ENCODE measurements around the gene TTC28. TPM values are rescaled to one million over a fixed set of nuclear protein-coding genes. Genes with fewer than 3 reads are reported as not detected.

TTC28 gene
- polyA plus RNA-seq, 1 donor from 2014 or later: 0.30 TPM

DNA sequence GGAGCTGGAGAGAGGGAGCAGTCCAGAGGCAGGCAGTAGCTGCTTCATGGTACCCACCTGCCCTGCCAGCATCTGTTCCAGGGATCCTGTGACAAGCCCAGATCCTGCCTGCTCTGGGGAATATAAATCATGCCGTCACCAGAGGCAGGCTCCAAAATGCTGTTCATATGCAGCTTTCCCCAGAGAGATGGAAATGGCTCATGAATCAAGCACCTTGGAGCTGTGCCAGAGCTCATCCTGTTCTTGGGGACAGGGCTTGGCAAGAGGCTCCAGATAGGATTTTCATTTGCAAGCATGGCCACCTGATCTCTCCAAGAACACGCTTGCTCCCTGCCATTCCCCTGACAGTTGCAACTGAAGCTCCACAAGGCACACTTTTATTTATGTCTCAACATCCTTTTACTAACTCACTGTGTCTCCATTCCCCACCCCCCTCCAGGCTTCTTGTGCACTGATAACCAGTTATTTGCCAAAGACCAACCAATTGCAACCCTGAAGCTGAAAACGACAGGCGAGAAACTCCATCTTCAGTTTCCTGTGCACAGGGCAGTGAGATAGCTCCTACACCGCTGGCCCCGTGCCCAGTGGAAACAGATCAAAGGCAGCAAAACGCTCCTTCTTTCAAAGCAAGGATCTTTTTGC is 644.8 kb downstream of the TTC28 start:
- no peaks in the 10 kb centered on the region for H3K36me3 Mint-ChIP-seq
- no peak overlapping the region for H3K4me3 Mint-ChIP-seq
- peaks cover 8% of the 10 kb centered on the region for H3K27me3 Mint-ChIP-seq
- H3K27ac Mint-ChIP-seq: no peak overlapping the region
- peaks cover 0 to 2% (median 2%) of the 10 kb centered on the region in 3 donors for H3K9me3 Mint-ChIP-seq
- no peaks in the 10 kb centered on the region for H3K4me1 Mint-ChIP-seq

DNA sequence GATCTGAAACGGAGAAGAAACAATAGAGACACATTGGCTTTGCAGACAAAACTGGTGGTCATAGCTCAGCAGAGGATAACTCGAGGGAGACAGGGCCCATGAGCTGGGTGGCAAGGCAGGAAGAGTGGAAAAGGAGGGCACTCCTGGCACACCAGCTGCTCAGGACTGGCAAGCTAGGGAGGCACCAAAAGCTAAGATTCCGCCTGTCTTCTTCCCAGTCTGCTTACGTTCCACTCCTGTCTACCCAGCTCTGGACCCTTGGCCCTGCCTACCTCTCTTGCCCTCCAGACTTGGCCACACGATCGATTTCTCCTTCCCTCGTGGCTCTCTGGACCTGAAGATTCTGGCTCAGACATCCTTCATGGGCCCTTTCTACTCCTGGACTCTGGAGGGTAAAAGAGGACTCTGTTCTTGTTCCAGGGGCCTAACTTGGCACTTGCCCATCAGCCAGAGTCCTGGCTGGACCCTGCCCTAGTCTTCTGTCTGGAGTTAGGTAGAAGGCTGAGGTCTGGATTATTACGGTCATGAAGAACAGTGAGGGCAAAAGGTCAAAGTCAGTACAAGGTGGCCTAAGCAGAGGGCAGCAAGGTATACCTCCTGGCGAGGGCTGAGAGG is 645.4 kb downstream of the TTC28 start:
- peak overlapping the region in 1 of 3 donors; percentile 17 for H3K27ac Mint-ChIP-seq
- H3K4me1 Mint-ChIP-seq: no peaks in the 10 kb centered on the region
- no peaks in the 10 kb centered on the region for H3K36me3 Mint-ChIP-seq
- peaks cover 0 to 2% (median 2%) of the 10 kb centered on the region in 3 donors for H3K9me3 Mint-ChIP-seq
- H3K27me3 Mint-ChIP-seq: peaks cover 8% of the 10 kb centered on the region
- H3K4me3 Mint-ChIP-seq: no peak overlapping the region

DNA sequence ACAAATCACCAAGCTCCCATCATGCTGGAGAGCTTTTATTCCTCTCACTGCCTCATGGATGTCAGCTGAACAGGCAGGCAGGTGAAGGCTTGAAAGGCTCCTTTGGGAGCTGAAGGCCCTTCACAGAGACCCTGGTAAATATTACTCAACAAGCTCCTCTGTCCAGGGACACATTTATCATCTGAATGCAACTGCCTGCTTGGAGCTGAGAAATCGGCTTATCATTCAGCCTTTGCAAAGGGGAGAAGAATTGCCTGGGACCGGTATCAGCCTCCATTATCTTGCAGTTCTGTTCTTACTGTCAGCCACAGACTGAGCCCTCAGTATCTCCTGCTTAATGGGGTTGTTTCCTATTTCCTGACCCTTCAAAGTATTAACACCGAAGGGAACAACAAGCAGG is 646.8 kb downstream of the TTC28 start:
- H3K9me3 Mint-ChIP-seq: peaks cover 0 to 2% (median 2%) of the 10 kb centered on the region in 3 donors

DNA sequence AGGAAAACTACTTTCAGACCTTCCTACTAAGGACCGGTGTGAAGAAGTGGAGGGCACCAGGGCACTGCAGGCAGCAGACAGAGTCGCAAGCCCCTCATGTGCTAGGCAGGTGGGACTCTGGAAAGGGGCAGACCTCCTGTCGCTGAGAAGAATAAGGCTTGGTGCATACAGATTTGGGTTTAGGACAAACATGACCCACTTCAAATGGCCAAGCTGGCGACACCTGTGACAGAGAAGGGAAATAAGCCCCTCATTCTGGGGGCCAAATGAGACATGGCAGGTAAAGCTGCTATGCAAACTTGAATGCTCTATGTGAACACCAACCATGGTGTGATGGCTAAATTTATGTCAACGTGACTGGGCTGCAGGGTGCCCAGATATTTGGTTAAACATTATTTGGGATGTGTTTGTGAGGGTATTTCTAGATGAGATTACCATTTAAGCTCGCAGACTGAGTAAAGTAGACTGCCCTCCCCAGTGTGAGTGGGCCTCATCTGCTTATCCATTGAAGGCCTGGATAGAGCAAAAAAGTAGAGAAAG is 648.2 kb downstream of the TTC28 start:
- Mint-ChIP-seq H3K9me3 (peaks cover 0 to under 1% (median 0%) of the 10 kb centered on the region in 3 donors), H3K27me3 (peaks cover 4% of the 10 kb centered on the region), H3K4me3 (no peak overlapping the region), H3K27ac (no peak overlapping the region), H3K36me3 (no peaks in the 10 kb centered on the region), H3K4me1 (no peaks in the 10 kb centered on the region)

More for the DNA sequence above, 646.8 kb downstream of the TTC28 start:
- Mint-ChIP-seq H3K4me3 (no peak overlapping the region), H3K27ac (no peak overlapping the region), H3K36me3 (no peaks in the 10 kb centered on the region), H3K27me3 (peaks cover 7% of the 10 kb centered on the region), H3K4me1 (no peaks in the 10 kb centered on the region)

DNA sequence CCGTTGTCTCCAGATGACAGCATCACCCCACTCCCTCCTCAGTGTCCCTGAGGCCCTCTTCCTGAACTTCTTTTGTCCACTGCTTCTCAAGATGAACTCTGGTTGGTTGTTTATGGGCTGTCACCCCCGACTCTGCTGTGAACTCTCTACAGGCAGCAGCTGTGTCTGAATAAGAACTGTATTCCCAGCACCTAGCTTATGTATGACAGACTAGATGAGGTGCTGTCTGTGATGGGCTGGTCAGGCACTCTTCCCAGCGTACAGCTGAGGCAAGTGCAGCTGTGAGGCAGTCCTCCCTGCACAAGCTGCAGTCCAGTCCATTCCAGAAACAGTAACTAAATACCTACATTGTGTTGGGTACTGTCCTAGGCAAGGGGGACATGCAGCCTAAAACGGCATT is 649.2 kb downstream of the TTC28 start:
- Mint-ChIP-seq H3K27me3 (peaks cover 4% of the 10 kb centered on the region), H3K4me1 (no peaks in the 10 kb centered on the region), H3K4me3 (no peak overlapping the region), H3K27ac (no peak overlapping the region), H3K36me3 (no peaks in the 10 kb centered on the region), H3K9me3 (no peaks in the 10 kb centered on the region)

DNA sequence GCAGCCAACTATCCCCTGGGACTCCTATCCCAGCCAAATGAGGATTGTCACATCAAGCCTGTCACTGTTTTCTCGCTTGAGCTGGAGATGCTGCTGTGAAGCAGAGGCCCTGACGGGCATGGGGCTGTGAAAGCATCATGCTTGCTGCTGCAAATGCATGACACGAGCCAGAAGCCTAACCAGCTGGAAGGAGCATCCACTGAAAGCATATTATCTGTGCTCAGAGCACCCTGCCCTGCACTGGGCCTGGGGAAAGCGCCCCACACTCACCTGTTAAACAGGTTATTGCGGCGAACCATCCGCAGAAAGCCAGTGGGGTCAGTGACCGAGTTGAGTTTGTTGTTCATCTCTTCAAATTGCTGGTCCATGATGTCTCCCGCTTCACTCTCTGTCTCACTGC is 649.7 kb downstream of the TTC28 start:
- H3K9me3 Mint-ChIP-seq: no peaks in the 10 kb centered on the region
- H3K27me3 Mint-ChIP-seq: peaks cover 4% of the 10 kb centered on the region
- no peak overlapping the region for H3K4me3 Mint-ChIP-seq
- H3K4me1 Mint-ChIP-seq: no peaks in the 10 kb centered on the region
- H3K27ac Mint-ChIP-seq: no peak overlapping the region
- H3K36me3 Mint-ChIP-seq: no peaks in the 10 kb centered on the region

DNA sequence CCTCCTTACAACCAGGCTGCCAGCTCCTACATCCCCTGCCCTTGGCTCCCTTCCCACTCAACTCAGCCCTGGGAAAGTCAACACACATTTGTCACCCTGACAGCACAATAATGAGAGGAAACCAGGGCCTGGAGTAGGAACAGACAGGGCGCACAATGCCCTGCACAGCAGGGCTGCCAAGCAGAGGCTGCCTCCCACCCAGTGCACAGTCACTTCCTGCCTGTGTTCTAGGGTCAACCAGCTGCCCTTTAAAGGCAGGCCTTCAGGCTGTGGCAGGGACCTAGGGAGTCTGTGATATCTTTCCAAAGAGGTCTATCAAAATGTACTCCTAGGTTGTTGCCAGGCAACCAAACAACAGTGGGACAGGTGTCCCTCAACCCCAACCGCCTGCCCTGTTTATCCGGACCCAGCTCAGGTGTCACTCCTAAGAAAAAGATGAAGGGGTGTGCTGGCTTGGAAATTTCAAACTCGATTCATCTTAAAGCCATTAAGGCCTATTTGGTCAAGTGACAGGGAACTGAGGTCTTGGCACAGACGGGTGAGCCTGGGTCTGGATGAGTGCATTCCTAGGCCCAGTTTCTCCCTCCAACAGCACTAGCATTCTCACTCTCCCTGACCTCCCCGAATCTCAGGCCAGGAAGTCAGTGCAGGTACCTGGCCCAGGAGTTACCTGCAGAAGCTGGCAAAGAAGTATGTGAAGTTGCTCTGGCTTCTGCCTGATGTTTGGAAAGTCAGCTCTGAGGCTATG is 650.3 kb downstream of the TTC28 start:
- Mint-ChIP-seq H3K4me1 (no peaks in the 10 kb centered on the region), H3K27ac (no peak overlapping the region), H3K4me3 (no peak overlapping the region), H3K9me3 (no peaks in the 10 kb centered on the region), H3K36me3 (no peaks in the 10 kb centered on the region), H3K27me3 (peaks cover 4% of the 10 kb centered on the region)

DNA sequence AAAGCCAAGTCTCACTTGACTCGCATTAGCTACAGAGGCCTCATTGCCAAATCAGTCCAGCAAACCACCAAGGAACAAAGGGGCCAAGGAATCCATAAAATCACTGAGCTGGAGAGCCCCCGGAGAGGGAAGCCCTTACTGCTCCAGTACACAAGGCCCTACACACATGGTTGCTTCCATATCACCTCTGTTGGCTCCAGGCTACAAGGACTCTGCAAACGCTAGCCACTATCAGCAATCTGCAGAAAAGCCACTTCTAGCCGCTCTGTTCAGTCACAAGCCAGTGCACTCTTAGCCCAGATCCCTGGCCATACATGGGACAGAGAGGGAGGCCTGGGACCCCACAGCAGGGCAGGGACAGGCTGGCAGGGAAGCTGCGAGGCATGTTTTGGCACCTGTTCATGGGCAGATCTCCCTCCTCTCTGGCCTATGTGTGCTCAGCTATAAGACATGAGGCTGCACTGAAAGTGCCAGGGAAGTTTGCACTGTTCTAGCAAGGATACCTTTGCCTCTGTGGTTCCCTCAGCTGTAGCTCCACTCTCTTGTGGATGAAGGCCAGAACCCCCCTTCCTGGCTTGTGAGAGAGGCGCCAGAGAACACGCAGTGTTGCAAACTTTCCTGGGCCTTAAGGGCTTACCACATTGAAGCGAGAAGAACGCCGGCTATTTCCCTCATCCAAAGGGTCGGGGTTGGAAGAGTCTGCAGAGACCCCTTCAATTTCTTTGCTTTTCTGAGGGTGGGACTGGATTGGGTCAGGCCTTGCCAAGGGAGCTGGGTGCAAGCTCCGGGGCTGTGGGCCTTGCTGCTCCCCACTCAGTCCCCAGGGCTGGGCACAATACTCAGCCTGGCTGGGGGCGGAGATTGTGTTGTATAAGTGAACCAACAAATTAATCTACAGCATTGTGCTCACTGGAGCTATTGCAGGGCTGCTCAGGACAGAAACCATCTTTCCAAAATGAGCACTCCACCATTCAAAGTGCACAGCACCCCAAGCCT is 651.9 kb downstream of the TTC28 start:
- peaks cover 4% of the 10 kb centered on the region for H3K27me3 Mint-ChIP-seq
- no peaks in the 10 kb centered on the region for H3K4me1 Mint-ChIP-seq

DNA sequence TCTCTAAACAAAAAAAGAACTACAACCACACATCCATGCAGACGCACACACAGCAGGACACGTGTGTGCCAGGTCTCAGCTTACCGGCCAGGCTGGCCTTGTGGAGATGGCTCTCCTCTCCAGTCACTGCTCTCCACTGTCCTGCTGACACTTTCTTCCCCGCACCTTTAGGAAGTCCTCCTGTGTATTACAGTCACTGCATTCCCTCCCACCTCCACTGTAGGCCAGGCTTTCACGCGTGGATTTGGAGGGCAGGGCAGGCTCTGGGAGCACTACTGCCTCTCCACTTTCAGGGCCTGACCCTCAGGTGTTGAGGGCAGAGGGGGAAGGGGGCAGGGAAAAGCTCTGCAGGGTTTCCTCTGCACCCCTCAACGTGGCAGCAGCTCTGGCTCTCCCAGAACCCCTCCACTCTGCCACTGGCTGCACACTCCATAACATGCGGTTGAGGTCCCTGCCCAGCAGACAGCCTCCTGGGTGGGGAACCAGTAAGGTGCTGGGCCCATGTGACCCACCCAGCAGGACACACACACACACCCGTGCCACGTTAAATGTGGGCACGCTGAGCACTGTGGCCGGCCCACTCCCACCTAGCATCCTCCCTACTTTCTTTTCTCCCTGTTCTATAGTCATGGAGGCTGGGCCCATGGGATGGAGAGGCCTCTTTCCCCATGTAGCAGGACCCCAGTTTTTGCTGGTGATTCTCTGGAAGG is 653.6 kb downstream of the TTC28 start:
- no peaks in the 10 kb centered on the region for H3K4me1 Mint-ChIP-seq
- H3K36me3 Mint-ChIP-seq: no peaks in the 10 kb centered on the region
- H3K9me3 Mint-ChIP-seq: no peaks in the 10 kb centered on the region
- H3K27me3 Mint-ChIP-seq: no peaks in the 10 kb centered on the region
- H3K4me3 Mint-ChIP-seq: no peak overlapping the region
- H3K27ac Mint-ChIP-seq: no peak overlapping the region

More for the DNA sequence above, 651.9 kb downstream of the TTC28 start:
- Mint-ChIP-seq H3K36me3 (no peaks in the 10 kb centered on the region), H3K27ac (no peak overlapping the region), H3K4me3 (no peak overlapping the region), H3K9me3 (no peaks in the 10 kb centered on the region)

DNA sequence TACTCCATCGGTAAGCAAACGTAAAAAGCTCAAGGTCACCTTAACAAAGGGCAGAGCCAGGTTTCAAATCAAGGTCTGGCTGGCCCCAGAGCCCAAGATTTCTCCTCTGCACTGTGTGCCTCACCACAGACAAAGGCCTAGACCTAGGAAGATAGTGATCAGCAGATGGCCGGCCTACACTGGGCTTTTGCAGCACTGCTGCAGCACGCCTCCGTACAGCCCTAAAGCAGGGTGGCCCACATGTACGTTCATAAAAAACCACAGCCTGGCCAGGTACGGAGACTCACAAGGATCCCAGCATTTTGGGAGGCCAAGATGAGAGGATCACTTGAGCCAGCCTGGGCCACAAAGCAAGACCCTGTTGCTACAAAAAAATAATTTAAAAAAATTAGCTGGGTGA is 654.3 kb downstream of the TTC28 start:
- no peaks in the 10 kb centered on the region for H3K9me3 Mint-ChIP-seq
- H3K27ac Mint-ChIP-seq: no peak overlapping the region
- H3K27me3 Mint-ChIP-seq: no peaks in the 10 kb centered on the region

DNA sequence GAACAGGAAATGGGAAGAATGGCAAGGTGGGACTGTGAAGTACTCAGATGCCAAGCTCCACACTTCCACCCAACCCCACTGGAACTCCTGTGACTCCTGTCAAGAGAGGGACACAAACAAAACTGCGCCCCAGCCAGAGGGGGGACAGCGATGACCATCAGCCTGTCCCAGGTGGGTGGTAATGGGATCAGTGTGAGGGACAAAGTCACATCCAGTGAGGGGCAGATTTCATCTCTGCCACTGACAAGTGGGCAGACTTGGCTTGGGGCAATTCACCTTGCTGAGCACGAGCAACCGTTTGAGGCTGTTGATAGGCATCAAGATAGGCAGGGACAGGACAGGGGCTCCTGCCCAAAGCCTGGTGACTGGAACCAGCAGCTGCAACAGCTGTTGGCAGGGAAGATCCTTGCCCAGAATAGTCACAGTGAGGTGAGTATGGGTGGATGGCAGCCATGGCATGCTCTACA is 655.2 kb downstream of the TTC28 start:
- Mint-ChIP-seq H3K27ac (no peak overlapping the region), H3K36me3 (no peaks in the 10 kb centered on the region), H3K4me1 (peaks cover 0 to 2% (median 0%) of the 10 kb centered on the region in 3 donors), H3K4me3 (no peak overlapping the region), H3K27me3 (no peaks in the 10 kb centered on the region), H3K9me3 (no peaks in the 10 kb centered on the region)

More for the DNA sequence above, 654.3 kb downstream of the TTC28 start:
- Mint-ChIP-seq H3K36me3 (no peaks in the 10 kb centered on the region), H3K4me3 (no peak overlapping the region), H3K4me1 (no peaks in the 10 kb centered on the region)

DNA sequence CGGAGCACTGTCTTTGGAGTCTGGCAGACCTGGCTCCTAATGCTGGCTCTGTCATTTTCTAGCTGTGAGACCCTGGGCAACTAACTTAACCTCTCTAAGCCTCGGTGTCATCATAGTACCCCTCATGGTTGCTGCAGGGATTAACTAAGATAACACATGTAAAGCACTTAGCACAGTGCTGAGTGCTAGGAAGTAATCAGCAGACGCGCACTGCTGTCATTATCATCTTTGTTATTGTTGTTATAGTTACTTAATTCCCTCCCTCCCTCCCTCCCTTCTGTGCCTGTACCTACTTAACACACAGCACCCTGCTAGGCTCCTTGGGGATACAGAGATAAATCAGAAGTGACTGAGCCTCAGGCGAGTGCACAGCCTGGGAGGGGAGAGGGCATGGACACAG is 655.9 kb downstream of the TTC28 start:
- Mint-ChIP-seq H3K27me3 (no peaks in the 10 kb centered on the region), H3K9me3 (no peaks in the 10 kb centered on the region), H3K27ac (no peak overlapping the region), H3K4me3 (no peak overlapping the region), H3K4me1 (peaks cover 0 to 2% (median 0%) of the 10 kb centered on the region in 3 donors), H3K36me3 (no peaks in the 10 kb centered on the region)

DNA sequence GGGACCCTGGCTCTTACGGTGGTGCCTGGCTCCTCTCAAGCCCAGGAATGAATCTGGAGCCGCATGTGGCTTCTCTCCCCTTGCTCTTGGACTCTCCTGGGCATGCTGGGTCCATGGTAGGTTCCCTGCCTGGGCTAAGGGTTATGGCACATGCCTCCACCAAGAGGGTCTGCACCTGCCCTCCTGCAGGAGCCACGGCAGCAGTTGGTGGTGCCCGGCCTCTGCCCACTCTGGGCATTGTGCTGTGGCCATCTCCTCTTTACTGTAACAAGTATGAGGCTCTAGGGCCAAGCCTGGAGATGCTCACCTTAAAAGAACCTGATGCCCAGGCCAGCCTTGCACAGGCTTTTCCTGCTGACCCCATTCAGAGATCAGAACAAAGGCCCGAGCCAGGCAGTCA is 656.6 kb downstream of the TTC28 start:
- no peak overlapping the region for H3K27ac Mint-ChIP-seq
- H3K27me3 Mint-ChIP-seq: no peaks in the 10 kb centered on the region
- H3K4me1 Mint-ChIP-seq: peaks cover 0 to 2% (median 0%) of the 10 kb centered on the region in 3 donors

More for the DNA sequence above, 656.6 kb downstream of the TTC28 start:
- Mint-ChIP-seq H3K4me3 (no peak overlapping the region), H3K9me3 (no peaks in the 10 kb centered on the region), H3K36me3 (no peaks in the 10 kb centered on the region)

Data from IgD-negative memory B cell (primary cell).